HG03159 (cell line): ENCODE results near the gene DDX10.

Source experiments
- ATAC-seq: cut with Tn5 transposase; IDR thresholded peaks from one replicate; pipeline ENCODE4 v1.9.1; 2021; ENCODE audit warnings: mild to moderate bottlenecking, moderate library complexity; ENCODE audit not compliant: unreplicated experiment

DDX10 gene

DNA sequence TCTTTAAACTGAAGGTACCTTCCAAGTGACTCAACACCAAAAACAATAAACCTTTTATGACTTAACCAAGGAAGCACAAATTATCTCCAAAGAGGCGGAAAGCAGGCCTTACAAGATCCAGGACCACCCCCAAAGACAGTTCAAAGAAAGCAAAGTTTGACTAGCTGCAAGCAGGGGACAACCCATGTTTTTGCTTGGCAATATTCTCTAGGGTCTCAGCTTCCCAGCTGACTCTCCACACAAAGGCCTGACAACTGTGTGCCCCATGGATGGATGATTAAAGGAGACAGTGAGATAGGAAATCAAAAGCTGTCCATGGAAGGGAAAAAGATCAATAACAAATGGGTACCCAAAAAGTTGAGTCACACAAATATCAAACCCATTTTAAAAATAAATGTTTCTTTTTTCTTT is 232.2 kb downstream of the DDX10 start:
- ATAC-seq: no peak

DNA sequence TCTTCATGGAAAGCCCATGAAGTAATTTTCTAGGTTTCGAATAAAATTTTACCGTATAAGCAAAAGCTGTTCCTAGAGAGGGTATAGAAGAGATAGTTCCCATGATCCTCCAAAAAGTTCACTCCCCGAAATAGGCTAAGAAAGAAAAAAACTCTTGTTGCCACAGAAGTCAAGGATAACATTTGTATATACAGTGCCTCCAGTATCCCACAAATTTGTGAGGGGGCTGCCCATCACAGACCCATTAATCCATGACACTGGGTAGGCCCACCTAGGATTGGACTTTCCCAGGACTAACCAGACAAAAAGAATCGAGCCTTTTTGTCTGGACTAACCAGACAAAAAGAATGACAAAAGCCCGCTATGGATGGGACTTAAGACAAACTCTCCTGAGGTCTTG is 233.0 kb downstream of the DDX10 start:
- ATAC-seq: no peak

DNA sequence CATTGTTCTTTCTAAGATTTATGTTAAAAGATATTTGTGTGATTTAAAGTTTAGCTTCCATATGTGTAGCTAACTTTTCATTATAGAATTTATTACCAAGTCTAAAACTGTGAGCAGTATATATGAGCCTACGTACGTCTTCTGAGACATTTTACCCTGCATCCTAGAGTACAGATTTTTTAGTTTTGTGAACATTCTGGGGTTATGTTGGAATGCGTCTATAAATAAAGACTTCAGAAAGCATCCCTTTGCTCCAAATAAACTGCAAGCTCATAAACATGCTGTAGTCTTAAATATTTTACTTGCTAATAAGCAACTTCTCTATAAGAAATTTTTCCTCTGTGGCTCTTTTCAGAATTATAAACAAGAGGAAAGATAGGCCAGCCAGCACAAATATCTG is 236.5 kb downstream of the DDX10 start:
- no peak for ATAC-seq

DNA sequence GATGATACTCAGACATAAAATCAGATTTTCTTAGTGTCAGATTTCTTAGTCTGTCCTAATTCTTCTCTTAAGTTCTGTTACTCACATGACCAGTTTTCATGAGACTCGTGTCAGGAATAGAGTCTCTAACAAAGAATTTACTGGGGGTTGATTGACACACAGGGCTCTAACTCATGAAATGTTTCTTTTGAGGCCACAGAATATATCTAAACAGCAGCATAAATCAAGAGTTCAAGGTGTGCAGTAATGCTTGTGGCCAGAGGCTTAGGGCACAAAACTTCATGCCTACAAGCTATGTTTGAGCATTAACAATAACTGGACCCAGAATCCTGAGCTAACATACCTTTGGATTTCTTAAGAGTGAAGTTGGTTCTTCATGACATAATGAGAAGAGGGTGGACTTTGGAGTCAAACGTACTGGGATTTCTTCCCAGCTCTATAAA is 237.2 kb downstream of the DDX10 start:
- no peak for ATAC-seq

GRCh38 chr11:108904480-108904879 is 239.6 kb downstream of the DDX10 start:
- ATAC-seq: no peak

GRCh38 chr11:108906329-108906728 is 241.5 kb downstream of the DDX10 start:
- ATAC-seq: no peak

GRCh38 chr11:108906826-108907225 is 242.0 kb downstream of the DDX10 start:
- no peak for ATAC-seq

- no peak for ATAC-seq
Measured at GRCh38 chr11:108909041-108909440, 244.2 kb downstream of the DDX10 start.

GRCh38 chr11:108909921-108910320 is 245.1 kb downstream of the DDX10 start:
- no peak for ATAC-seq

DNA sequence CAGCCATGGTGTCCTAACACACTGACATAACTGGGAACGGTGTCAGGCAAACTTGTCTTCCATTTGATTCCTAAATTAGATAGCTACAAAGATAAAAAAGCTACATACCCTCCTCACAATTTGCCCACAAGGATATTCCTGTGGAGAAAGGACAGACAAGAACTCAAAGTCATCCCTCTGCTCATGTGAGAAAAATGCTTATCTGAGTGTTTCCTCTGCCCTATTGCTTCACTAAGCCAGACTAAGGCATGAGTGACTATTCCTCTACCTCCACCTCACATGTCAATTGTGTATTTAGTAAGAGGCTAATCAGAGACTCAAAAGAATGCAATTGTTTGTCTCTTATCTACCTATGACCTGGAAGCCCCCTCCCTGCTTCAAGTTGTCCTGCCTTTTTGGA is 247.7 kb downstream of the DDX10 start:
- ATAC-seq: no peak

DNA sequence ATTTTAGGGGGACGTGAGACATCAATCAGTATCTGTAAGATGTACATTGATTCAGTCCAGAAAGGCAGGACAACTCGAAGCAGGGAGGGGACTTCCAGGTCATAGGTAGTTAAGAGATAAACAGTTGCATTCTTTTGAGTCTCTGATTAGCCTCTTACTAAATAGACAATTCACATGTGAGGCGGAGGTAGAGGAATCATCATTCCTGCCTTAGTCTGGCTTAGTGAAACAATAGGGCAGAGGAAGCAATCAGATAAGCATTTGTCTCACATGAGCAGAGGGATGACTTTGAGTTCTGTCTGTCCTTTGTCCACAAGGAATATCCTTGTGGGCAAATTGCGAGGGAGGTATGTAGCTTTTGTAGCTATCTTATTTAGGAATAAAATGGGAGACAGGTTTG is 248.3 kb downstream of the DDX10 start:
- no peak for ATAC-seq

DNA sequence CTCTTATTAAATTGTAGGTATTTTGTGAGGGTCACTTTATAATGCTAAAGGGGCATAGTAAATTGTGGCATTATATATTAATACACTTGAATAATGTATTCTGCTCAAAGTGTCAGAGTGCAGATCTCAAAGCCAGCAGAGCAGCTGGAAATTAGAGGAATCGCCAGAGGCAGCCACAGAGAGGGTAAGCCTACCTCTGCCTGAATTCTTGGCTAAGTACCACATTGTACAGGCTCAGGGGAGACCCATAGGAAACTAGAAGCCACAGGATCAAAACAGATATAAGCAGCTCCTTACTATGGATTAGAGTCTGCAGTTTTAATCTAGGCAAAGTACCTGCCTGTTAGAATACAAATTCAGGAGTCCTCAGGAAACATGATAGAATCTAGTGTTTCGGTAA is 249.3 kb downstream of the DDX10 start:
- no peak for ATAC-seq

GRCh38 chr11:108914981-108915380 is 250.1 kb downstream of the DDX10 start:
- ATAC-seq: no peak

DNA sequence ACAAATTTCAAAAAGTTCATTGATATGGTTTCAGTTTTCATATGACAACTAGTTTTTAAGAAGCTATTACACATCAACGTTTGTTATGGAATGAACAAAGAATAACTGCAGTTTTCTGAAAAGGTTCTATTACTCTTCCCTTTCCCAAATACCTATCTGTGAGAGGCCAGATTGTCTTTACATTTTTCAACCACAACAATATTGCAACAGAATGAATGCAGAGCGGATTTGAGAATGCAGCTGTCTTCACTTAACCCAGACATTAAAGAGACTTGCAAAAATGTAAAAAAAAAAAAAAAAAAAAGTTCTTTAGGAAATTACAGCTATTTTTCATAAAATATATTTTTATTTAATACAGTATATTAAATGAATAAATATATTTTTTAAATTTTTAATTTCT is 250.8 kb downstream of the DDX10 start:
- no peak for ATAC-seq

DNA sequence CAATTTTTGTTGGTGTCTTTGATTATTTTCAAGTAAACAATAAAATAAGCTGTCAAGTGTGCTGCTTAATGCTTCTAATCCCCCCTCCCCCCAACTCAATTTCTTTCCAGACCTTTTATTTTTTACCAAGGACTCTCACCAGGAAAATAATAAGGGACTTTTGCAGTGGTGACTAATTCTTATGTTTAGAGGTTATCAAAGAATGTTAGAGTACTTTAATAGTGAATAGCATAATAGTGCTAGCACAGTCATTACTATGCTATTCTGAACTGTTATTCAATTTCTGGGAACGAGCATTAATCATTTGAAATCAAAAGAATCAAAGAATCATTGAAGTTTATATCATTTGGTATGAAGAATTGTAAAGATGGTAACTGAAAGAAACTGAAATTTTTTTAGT is 251.4 kb downstream of the DDX10 start:
- ATAC-seq: no peak

GRCh38 chr11:108916935-108917334 is 252.1 kb downstream of the DDX10 start:
- ATAC-seq: no peak

DNA sequence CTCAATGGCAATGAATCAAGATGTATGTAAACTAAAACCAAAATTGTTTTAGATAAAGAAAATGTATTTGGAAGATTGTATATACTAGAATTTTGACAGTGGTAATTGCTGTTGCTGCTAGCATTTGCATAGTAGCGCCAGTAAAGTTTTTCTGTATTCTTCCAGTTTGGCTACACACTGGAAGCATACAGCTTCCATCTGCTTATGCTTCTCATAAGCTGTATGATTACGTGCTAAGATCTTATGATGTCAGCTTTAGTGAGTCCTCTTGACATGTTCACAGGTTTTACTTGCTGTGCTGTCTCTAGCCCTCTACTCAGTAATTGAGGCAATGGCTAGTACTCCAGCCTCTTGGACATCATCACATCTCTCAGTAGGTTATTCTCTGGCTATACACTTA is 256.3 kb downstream of the DDX10 start:
- ATAC-seq: no peak

DNA sequence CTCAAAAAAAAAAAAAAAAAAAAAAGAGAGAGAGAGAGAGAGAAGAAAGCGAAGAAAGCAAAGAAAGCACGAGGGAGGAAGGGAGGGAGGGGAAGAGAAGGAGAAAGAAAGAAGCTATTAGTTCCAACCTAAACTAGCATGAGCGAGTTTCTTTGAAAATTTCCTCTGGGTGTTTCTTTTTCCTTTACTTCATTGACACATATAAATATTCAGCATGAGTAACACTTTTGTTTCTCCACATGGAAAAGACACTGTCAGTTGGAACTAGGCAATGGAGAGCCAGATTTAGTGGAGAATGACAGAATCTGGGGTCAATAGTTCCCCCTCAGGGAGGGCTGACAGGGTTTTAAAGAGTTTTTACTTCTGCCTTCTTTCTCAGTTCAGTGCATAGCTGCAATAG is 257.4 kb downstream of the DDX10 start:
- ATAC-seq: no peak

- no peak for ATAC-seq
Measured at GRCh38 chr11:108923413-108923812, 258.5 kb downstream of the DDX10 start.

- no peak for ATAC-seq
Measured at GRCh38 chr11:108926171-108926840, 261.4 kb downstream of the DDX10 start.

DNA sequence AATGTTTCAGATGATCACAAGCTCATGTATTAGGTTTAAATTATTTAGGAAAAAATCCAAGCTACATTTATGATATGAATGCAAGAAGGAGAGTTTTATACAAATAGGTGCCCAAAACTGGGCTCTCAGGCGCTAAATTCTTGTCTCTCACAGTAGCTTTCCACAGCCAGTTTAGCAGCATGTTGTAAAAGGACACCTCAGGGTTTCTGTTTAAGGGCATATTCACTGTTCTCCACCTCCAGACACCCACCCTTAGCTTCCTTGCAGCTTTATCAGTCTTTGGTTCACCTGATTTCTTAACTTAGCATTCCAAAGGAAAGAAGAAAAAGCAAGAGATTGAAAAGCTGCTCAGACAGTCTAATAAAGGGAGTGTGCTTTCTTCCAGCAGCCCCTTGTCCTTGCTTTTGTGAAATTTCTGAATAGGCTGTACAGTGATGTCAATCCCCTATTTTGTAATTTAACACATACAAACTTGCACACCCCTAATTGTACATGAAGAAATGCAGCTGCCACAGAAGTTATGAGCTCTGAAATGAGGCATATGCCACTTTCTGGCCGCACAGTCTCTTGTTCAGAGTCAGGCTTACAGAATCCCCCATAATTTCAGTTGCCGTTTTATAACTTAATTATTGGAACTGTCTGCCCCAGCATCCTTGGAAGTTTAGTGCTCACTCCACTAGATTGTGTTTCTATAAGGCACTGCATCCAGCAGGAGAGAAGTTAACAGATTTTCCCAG is 262.1 kb downstream of the DDX10 start:
- no peak for ATAC-seq

DNA sequence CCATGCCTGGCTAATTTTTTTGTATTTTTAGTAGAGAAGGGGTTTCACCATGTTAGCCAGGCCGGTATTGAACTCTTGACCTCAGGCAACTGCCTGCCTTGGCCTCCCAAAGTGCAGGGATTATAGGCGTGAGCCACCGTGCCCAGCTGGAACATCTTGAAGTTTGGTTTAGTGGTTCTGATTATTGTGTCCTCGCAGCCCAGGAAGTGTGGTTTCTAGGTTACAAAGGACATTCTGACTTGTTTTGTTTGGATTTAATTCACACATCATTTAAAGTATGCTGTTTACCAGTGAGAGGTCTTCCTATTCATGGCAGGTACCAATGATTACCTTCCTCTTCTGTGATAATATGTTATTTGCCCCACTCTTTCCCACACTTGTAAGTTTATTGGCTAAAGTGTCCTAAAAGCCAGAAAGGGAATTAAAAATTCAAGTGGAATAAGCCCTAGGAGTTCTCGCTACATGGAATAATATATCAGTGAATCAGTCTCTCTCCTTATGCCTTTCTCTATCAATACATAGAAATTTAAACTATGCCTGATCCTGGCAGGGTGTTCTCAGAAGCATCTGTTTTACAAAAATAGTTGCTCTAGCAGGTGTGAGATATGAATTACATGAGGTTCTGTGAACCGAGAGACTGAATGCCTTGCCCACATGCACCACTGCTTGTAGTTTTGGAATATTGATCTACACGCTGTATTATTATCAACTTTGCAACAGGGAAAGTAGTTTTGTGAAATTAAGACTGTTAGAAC is 263.1 kb downstream of the DDX10 start:
- no peak for ATAC-seq
